GM13976 (cell line): ENCODE measurements around the gene MUC13.

Experiments
- DNase-seq: peaks from one replicate; pipeline ENCODE4 v3.0.0; 2012; ENCODE audit warnings: low spot score
- CTCF ChIP-seq: IDR thresholded peaks from 2 replicates; pipeline ENCODE4 v1.5.1; 2012; ENCODE audit warnings: borderline replicate concordance, mild to moderate bottlenecking; ENCODE audit not compliant: insufficient read depth; ENCODE audit errors: extremely low read depth, missing control alignments, control extremely low read depth
- in situ Hi-C: fragments of 300-500 bp; cut with MboI; formaldehyde crosslinking; loops from one replicate; pipeline ENCODE4 v1.12.0; 2022; ENCODE audit warnings: low sequenced_read_pairs, mixed read lengths, inconsistent platforms; ENCODE audit not compliant: unreplicated experiment

The MUC13 gene

DNA sequence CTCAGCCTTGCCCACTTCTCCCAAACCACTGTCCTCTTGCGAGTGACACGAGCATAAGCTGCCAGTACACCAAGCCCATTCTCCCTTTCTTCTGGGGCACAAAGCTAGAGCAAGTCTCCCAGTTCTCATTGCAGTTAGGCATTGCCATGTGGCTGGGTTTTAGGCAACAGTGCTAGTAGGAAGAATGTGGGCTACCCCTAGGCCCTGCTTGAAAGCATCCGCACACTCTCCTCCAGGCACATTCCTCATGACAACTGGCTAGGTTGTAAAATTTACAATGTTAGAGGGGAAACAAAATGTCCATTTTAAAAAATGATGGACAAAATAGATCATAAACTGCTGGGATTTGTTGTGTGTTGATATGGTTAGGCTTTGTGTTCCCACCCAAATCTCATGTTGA, 67.0 kb downstream of the MUC13 start:
- in situ Hi-C loops = no loop called here
- no peak for DNase-seq
- no peak for TF ChIP-seq CTCF

GRCh38 chr3:124862006-124862405, 72.5 kb downstream of the MUC13 start:
- in situ Hi-C loops = no loop called here
- no peak for DNase-seq
- no peak for TF ChIP-seq CTCF

DNA sequence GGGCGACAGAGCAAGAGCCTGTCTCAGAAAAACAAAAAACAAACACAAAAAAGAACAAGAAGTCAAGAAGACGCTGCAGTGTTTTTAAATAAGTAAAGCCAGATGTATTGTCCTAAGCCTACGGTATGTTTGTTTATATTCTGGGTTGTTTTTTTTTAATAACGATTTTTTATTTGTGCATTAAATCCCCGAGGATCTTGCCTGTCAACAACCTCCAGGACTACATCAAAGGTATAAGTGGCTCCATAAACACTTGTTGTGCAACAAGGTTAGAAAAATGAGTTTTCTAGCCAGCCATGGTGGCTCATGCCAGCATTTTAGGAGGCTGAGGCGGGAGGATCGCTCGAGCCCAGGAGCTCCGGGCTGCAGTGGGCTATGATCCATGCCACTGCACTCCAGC, 73.5 kb downstream of the MUC13 start:
- no peak for TF ChIP-seq CTCF
- DNase-seq = no peak
- in situ Hi-C loops = no loop called here

GRCh38 chr3:124860599-124860998, 74.0 kb downstream of the MUC13 start:
- in situ Hi-C loops = no loop called here
- DNase-seq = no peak
- no peak for TF ChIP-seq CTCF

DNA sequence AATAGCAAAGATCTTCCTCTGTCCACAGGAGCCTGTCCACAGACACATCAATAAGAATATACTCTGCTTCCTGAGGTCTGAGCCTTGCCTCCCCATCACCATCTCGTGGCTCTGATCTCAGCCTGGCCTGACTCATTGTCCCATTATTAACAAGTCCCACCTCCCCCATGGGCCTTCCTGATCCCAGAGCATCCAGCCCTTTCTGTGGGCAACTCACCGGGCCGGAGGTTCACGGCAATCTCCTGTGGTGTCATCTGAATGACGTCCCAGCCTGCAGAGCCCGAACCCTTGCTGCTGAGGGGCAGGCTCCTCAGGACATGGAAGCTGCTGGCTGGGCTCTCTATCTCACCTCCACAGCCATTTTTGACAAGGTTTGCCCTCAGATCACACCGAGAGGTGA, 75.5 kb downstream of the MUC13 start:
- no peak for DNase-seq
- TF ChIP-seq CTCF = no peak
- in situ Hi-C loops = no loop called here

- in situ Hi-C loops = no loop called here
- DNase-seq = no peak
- no peak for TF ChIP-seq CTCF
Observed at GRCh38 chr3:124858275-124858674, 76.3 kb downstream of the MUC13 start.

DNA sequence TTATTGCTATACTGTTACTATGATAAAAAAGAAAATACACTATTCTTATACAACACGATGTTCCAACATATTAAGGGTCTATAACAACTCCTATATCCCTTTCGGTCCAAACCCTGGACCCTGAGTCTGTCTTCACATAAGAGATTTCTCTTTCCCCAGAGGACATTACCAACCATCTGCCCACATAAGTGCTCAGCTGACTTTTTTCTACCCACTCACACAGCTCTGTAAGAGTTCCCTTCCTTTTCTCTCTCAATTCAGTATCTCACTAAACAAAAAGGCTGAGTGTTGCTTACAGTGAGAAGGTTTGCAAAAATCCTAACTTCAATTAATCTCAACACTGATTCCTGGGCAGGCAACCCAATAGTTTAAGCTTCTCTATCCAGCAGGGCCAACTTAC, 77.9 kb downstream of the MUC13 start:
- DNase-seq = no peak
- in situ Hi-C loops = no loop called here

More for the DNA sequence above, 77.9 kb downstream of the MUC13 start:
- no peak for TF ChIP-seq CTCF
